ENCODE data around the gene KCNH1. TPM values are rescaled to one million over a fixed set of nuclear protein-coding genes. Genes with fewer than 3 reads are reported as not detected.

The KCNH1 gene
- total RNA-seq, 1 donor from 2014 or later: not detected

- TF ChIP-seq, protein P1, sequence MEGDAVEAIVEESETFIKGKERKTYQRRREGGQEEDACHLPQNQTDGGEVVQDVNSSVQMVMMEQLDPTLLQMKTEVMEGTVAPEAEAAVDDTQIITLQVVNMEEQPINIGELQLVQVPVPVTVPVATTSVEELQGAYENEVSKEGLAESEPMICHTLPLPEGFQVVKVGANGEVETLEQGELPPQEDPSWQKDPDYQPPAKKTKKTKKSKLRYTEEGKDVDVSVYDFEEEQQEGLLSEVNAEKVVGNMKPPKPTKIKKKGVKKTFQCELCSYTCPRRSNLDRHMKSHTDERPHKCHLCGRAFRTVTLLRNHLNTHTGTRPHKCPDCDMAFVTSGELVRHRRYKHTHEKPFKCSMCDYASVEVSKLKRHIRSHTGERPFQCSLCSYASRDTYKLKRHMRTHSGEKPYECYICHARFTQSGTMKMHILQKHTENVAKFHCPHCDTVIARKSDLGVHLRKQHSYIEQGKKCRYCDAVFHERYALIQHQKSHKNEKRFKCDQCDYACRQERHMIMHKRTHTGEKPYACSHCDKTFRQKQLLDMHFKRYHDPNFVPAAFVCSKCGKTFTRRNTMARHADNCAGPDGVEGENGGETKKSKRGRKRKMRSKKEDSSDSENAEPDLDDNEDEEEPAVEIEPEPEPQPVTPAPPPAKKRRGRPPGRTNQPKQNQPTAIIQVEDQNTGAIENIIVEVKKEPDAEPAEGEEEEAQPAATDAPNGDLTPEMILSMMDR (IDR thresholded peaks at IDR 0.05): no peak
- ATAC-seq: no peak
- Histone ChIP-seq H3K27ac (no peak overlapping the region), H3K9me3 (no peaks in the 10 kb centered on the region), H3K27me3 (no peaks in the 10 kb centered on the region), H3K36me3 (no peaks in the 10 kb centered on the region), H3K4me3 (no peak overlapping the region), H3K4me1 (no peaks in the 10 kb centered on the region)
- intact Hi-C loops (cut with DNase I): no loop called here
- no peak for DNase-seq
Observed at GRCh38 chr1:210828996-210829596, 304.9 kb downstream of the KCNH1 start.

GRCh38 chr1:210827481-210827880, 306.5 kb downstream of the KCNH1 start:
- TF ChIP-seq, protein P1 (IDR thresholded peaks at IDR 0.05): no peak
- intact Hi-C loops (cut with DNase I): no loop called here

DNA sequence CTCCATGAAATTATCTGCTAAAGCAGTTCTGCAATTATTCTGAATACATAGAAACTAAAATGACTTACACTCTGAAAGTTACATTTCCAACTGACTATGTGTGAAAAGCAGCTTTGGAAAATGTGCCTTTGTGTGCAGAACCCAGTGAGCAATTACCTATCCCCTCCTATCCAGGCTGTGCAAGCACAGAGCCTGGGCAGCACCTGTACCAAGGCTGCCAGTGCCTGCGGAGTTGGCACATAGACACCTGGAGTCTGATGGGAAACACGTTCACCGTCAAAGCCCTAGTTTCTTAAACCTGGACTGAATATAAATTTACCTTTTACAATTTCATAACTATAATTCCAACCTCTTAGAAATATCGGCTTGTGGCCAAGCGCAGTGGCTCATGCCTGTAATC, 307.3 kb downstream of the KCNH1 start:
- no peak for DNase-seq
- Histone ChIP-seq H3K4me3 (no peak overlapping the region), H3K27me3 (no peaks in the 10 kb centered on the region), H3K4me1 (no peaks in the 10 kb centered on the region), H3K9me3 (no peaks in the 10 kb centered on the region), H3K27ac (no peak overlapping the region), H3K36me3 (no peaks in the 10 kb centered on the region)
- intact Hi-C loops (cut with DNase I): no loop called here
- TF ChIP-seq, protein P1 (IDR thresholded peaks at IDR 0.05): no peak
- no peak for ATAC-seq

More at GRCh38 chr1:210827481-210827880, 306.5 kb downstream of the KCNH1 start:
- Histone ChIP-seq H3K36me3 (no peaks in the 10 kb centered on the region), H3K27ac (no peak overlapping the region), H3K9me3 (no peaks in the 10 kb centered on the region), H3K27me3 (no peaks in the 10 kb centered on the region), H3K4me1 (no peaks in the 10 kb centered on the region), H3K4me3 (no peak overlapping the region)
- ATAC-seq (no peak), DNase-seq (no peak)

GRCh38 chr1:210822932-210823331, 311.0 kb downstream of the KCNH1 start:
- no peak overlapping the region for H3K4me3 ChIP-seq
- no peak for ATAC-seq
- DNase-seq: no peak
- H3K4me1 ChIP-seq: no peaks in the 10 kb centered on the region
- TF ChIP-seq, protein P1 (IDR thresholded peaks at IDR 0.05): no peak
- no peaks in the 10 kb centered on the region for H3K9me3 ChIP-seq
- no peaks in the 10 kb centered on the region for H3K27me3 ChIP-seq
- intact Hi-C loops (cut with DNase I): no loop called here
- no peaks in the 10 kb centered on the region for H3K36me3 ChIP-seq
- H3K27ac ChIP-seq: no peak overlapping the region

DNA sequence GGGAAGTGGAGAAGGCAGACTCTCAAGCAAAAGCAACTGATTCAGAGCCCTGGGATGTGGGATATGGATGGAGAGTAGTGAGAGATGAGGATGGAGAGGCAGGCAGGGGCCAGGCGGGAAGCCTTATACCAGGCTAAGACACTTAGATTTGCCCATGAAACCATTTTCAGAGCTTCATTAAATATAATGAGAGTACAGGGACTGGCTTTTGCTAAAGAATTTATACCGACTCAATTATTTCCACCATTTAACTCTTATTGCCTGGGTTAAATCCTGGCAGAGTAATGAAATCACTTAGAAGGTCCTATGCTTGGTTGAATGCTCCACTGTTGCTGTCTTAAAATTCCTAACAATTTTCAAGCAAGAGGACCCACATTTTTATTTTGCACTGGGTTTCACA, 311.7 kb downstream of the KCNH1 start:
- no peaks in the 10 kb centered on the region for H3K4me1 ChIP-seq
- H3K9me3 ChIP-seq: no peaks in the 10 kb centered on the region
- DNase-seq (no peak), ATAC-seq (no peak)
- H3K4me3 ChIP-seq: no peak overlapping the region
- no peaks in the 10 kb centered on the region for H3K27me3 ChIP-seq
- no peak overlapping the region for H3K27ac ChIP-seq
- TF ChIP-seq, protein P1 (IDR thresholded peaks at IDR 0.05): no peak
- no peaks in the 10 kb centered on the region for H3K36me3 ChIP-seq
- intact Hi-C loops (cut with DNase I): no loop called here

DNA sequence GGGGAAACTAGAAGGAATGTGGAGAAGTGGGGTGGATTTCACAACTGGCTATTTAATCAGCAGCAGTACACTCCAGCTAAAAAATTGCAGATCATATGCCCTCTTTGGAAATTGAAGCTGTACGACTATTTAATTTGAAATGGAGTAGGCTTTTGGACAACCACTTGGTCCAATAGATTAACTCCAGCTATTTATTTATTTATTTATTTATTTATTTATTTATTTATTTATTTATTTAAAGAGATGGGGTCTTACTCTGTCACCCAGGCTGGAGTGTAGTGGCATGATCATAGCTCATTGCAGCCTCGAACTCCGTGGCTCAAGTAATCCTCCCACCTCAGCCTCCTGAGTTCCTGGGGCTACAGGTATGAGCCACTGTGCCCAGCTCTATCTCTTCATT, 312.3 kb downstream of the KCNH1 start:
- intact Hi-C loops (cut with DNase I): no loop called here
- no peak for DNase-seq

More for the DNA sequence above, 312.3 kb downstream of the KCNH1 start:
- Histone ChIP-seq H3K4me3 (no peak overlapping the region), H3K27ac (no peak overlapping the region), H3K27me3 (no peaks in the 10 kb centered on the region), H3K4me1 (no peaks in the 10 kb centered on the region), H3K36me3 (no peaks in the 10 kb centered on the region), H3K9me3 (no peaks in the 10 kb centered on the region)
- no peak for ATAC-seq
- TF ChIP-seq, protein P1 (IDR thresholded peaks at IDR 0.05): no peak
